T1000 (cell line): Measurements from ENCODE around the gene ARID1A.
A peak's percentile ranks its signal among the peaks of the same experiment; 100 is the strongest.
"Not testable (repeated sequence)": the region's sequence is repeated elsewhere in the genome, so short reads cannot be mapped to it uniquely, and the experiment has no call there.

Source experiments
- DNase-seq: peaks from one replicate; lab custom pipeline; 2025; ENCODE audit warnings: mixed read lengths; lab: John Stamatoyannopoulos, UW

The ARID1A gene

GRCh38 chr1:26695356-26696118, at the start of gene ARID1A:
TSS of gene ARID1A (plus strand) at chr1:26696015. CDS start at chr1:26696404, 389 bp downstream.
- peak; percentile 95 for DNase-seq

GRCh38 chr1:26664802-26665201, 31.0 kb upstream of the ARID1A start:
- no peak for DNase-seq

- no peak for DNase-seq
Observed at GRCh38 chr1:26666855-26667254, 29.0 kb upstream of the ARID1A start.

- not testable (repeated sequence) for DNase-seq
Observed at GRCh38 chr1:26668106-26668786, 27.6 kb upstream of the ARID1A start.

GRCh38 chr1:26677306-26678115, 18.3 kb upstream of the ARID1A start:
- no peak for DNase-seq

- DNase-seq = no peak
Observed at GRCh38 chr1:26684763-26685508, 10.9 kb upstream of the ARID1A start.

- no peak for DNase-seq
Observed at GRCh38 chr1:26686795-26687194, 9.0 kb upstream of the ARID1A start.

- DNase-seq = no peak
Observed at GRCh38 chr1:26689504-26689903, 6.3 kb upstream of the ARID1A start.

- no peak for DNase-seq
Observed at GRCh38 chr1:26690157-26690556, 5.7 kb upstream of the ARID1A start.

GRCh38 chr1:26690576-26691031, 5.2 kb upstream of the ARID1A start:
- DNase-seq = no peak

GRCh38 chr1:26692211-26692792, 3.5 kb upstream of the ARID1A start:
- peak; percentile 64 for DNase-seq

GRCh38 chr1:26692793-26693490, 2.9 kb upstream of the ARID1A start:
- DNase-seq = peak; percentile 92

- DNase-seq = no peak
Observed at GRCh38 chr1:26693599-26694572, 1.9 kb upstream of the ARID1A start.

- no peak for DNase-seq
Observed at GRCh38 chr1:26694638-26695355, 1.0 kb upstream of the ARID1A start.

GRCh38 chr1:26696119-26696653, 371 bp downstream of the ARID1A start:
- no peak for DNase-seq

- DNase-seq = no peak
Observed at GRCh38 chr1:26696654-26697430, 1.0 kb downstream of the ARID1A start.

GRCh38 chr1:26697431-26697977, 1.7 kb downstream of the ARID1A start:
- DNase-seq = no peak
